HL-60/S4 treated with retinoic acid at 250 ng/mL for 4 days and 3 days (cell line): ENCODE results near the gene CALHM5.

Experiments used
- in situ Hi-C: fragments of 300-500 bp; cut with MboI; formaldehyde crosslinking; loops from 2 replicates; pipeline ENCODE4 v1.7.0; 2022; ENCODE audit warnings: low sequenced_read_pairs

Gene CALHM5

GRCh38 chr6:116543149-116543548, 31.7 kb downstream of the CALHM5 start:
- in situ Hi-C loops: loop anchor here (25.0 kb wide), 1 partner anchor 256 kb away; the partner anchor contains the start of gene TSPYL1

- in situ Hi-C loops: loop anchor here (25.0 kb wide), 1 partner anchor 258 kb away; the partner anchor contains the start of gene TSPYL1
Observed at GRCh38 chr6:116545651-116546050, 34.2 kb downstream of the CALHM5 start, which contains the start of gene TRAPPC3L. TSS of gene TRAPPC3L (minus strand) at chr6:116545684. CDS start at chr6:116545514, 170 bp downstream.

- in situ Hi-C loops: loop anchor here (25.0 kb wide), 1 partner anchor 260 kb away; the partner anchor contains the start of gene TSPYL1
Observed at GRCh38 chr6:116547358-116547757, 35.9 kb downstream of the CALHM5 start.

DNA sequence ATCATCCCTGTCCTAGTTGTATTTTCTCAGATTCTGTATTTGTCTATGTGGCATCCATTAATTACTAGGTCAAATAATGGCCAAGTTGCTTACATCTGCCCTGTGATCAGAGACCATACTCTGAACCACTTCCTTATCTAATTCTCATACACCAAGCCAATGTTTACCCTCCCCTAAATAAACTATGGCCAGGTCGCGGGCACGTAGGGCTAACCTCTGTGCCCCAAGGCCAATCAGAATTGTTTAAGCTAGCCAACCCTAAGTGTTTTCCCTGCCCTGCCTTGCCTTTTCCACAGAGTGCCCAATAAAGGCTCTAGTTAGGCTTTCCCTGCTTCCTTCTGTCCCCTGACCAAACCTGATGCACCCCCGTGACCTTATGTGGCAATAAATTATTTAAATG, 39.4 kb downstream of the CALHM5 start:
- in situ Hi-C loops: no loop called here

DNA sequence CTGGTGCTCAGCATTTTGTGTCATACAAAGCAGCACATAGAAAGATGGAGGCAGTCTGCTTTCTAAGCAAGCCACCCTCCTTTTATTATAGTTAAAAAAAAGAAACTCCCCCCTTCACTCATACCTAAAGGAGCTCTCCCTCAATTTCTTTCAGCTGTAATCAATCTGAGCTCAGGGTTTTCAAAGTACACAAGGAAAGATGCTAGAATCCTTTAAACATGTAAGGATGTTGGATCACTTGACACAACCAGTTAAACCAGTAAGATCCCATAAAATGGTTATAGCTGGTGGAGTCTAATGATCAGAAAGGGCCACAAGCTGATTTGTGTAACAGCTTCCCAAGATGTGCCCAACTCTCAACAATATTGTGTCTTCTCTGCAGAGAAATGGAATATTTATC, 42.0 kb downstream of the CALHM5 start, which contains the start of gene CALHM4:
Gene CALHM4, plus strand, starts transcription at position 301 of the 400 bp plus-strand sequence. Its CDS starts 43 bp downstream, at position 344.
- in situ Hi-C loops: no loop called here

- in situ Hi-C loops: no loop called here
Observed at GRCh38 chr6:116556065-116556464, 44.6 kb downstream of the CALHM5 start.

DNA sequence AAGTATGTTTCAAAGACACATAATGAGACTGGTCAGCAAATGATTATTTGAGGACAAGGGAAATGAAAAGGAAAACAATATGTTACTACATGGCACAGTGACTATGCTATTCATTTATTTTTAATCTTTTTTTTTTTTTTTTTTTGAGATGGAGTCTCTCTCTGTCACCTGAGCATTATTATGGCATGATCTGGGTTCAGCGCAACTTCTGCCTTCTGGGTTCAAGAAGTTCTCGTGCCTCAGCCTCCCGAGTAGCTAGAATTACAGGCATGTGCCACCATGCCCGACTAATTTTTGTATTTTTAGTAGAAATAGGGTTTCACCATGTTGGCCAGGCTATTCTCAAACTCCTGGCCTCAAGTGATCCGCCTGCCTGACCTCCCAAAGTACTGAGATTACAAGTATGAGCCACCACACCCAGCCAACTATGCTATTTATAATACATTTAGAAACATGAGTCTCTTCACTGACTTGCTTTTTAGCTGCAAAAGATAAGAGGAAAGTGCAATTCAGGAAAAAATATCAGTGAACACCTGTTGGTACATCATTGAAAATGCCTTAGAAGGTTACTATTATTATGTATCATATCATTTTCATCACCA, 45.5 kb downstream of the CALHM5 start:
- in situ Hi-C loops: no loop called here

- in situ Hi-C loops: no loop called here
Observed at GRCh38 chr6:116557893-116558292, 46.5 kb downstream of the CALHM5 start.

GRCh38 chr6:116560130-116560529, 48.7 kb downstream of the CALHM5 start:
- in situ Hi-C loops: no loop called here

DNA sequence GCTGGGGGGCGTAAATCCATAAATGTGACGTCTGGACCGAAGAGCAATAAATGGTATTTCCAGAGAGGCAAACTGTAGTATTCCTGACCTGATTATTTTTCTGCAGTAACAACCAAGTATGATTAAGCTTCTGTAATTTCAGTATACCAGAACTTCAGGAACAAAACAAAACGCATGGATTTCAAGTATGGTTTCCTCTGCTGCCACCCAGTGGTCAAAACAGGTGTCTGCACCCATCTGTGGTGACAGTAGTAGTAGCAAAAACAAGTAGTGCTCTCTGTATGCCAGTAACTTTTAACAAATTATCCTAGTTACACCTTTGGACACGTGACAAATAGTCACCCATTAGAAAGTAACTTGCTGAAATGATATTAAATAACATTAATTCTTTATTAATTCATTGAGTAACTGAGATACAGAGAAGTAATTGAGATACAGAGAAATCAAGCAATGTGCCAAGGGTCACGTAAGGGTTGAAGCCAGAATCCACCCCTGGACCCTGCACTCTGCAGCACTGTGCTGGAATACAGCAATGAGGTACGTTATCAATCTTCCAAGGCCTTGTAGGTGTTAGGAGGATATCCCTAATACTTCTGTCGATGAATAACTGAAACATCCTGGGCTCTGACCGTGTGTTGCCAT, 50.1 kb downstream of the CALHM5 start:
- in situ Hi-C loops: no loop called here

- in situ Hi-C loops: no loop called here
Observed at GRCh38 chr6:116562019-116562403, 50.6 kb downstream of the CALHM5 start.

- in situ Hi-C loops: no loop called here
Observed at GRCh38 chr6:116562614-116563013, 51.2 kb downstream of the CALHM5 start.

- in situ Hi-C loops: no loop called here
Observed at GRCh38 chr6:116563830-116564229, 52.4 kb downstream of the CALHM5 start.

GRCh38 chr6:116564311-116564710, 52.9 kb downstream of the CALHM5 start:
- in situ Hi-C loops: no loop called here

- in situ Hi-C loops: no loop called here
Observed at GRCh38 chr6:116564921-116565872, 53.8 kb downstream of the CALHM5 start.

DNA sequence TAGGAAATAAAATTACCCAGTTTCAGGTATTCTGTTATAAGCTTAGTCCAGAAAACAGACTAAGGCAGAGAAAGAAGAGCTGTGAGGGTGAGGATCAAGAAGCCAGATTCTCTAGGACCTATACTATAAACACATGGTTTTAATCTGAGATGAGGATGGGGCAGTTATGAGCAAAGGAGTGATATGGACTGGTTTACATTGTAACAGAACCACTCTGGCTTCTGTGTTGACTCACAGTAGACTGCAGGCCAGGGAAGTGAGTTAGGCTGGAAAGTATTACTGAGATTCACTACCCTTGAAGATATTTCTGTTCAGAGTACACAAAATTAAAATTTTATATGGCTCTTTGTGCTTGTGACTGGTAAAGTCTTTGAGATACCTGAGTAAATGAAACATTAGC, 56.7 kb downstream of the CALHM5 start:
- in situ Hi-C loops: no loop called here

GRCh38 chr6:116568821-116569755, 57.6 kb downstream of the CALHM5 start:
- in situ Hi-C loops: no loop called here

DNA sequence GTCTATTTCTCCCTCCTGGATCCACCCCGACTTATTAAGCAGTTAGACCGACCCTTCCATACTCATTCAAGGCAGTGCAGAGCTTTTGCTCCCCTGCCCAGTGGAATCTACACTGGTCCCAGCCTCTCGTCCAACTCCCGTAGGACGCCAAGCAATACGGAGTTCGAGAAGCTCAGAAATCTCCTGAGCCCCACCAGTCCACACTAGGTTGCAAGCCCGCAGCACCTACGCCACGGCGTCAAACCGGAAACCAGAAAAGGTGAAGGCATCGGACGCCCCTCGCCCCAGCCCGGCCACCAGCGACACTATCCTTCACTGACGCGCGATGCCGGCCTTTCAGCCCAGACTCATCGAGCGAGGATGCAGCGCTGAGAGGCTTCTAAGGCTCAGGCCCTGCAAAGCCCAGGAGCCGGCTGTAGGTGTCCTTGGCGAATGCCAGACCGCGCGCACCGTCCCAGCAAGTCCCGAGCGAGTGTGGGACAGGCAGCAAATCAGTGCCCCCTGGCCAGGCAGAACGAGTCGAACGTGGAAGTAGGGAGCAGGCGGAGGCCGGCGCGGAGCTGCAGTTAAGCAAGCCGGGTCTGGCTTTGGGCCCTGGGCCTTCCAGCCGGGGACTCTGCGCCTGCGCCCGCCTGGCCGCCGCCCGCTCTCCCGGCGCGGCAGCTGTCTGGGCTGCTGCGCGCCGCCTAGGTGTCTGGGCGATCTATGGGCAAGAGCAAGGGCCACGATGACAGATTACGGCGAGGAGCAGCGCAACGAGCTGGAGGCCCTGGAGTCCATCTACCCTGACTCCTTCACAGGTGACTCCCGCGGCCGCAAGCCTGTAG, 59.6 kb downstream of the CALHM5 start, which contains the start of gene RWDD1:
Gene RWDD1, plus strand, starts transcription at position 649 of the 827 bp plus-strand sequence. Its CDS starts 79 bp downstream, at position 728.
- in situ Hi-C loops: no loop called here

- in situ Hi-C loops: no loop called here
Observed at GRCh38 chr6:116571683-116572000, 60.2 kb downstream of the CALHM5 start.
